BLaER1 treated with 17β-estradiol and CSF1 and Interleukin-3, amounts not matched to agents 10 nM and 100 nM (cell line): ENCODE data around the gene TASOR2.

Experiments
- H3K27ac ChIP-seq, 11 experiments: shearing (Covaris generic); formaldehyde crosslinking; 2 replicates each; pipeline ENCODE4 v1.8.1; 2022
- H3K27me3 ChIP-seq, 11 experiments: shearing (Covaris generic); formaldehyde crosslinking; 2 replicates each; pipeline ENCODE4 v1.8.1; 2022
- H3K36me3 ChIP-seq, 11 experiments: shearing (Covaris generic); formaldehyde crosslinking; 2 replicates each; pipeline ENCODE4 v1.8.1; 2022
- H3K4me1 ChIP-seq, 10 experiments: shearing (Covaris generic); formaldehyde crosslinking; 2 replicates each; pipeline ENCODE4 v1.8.1; 2022
- H3K4me2 ChIP-seq, 11 experiments: shearing (Covaris generic); formaldehyde crosslinking; 2 replicates each; pipeline ENCODE4 v1.8.1; 2022
- H3K4me3 ChIP-seq, 10 experiments: shearing (Covaris generic); formaldehyde crosslinking; 2 replicates each; pipeline ENCODE4 v1.8.1; 2022
- H3K9ac ChIP-seq, 11 experiments: shearing (Covaris generic); formaldehyde crosslinking; 2 replicates each; pipeline ENCODE4 v1.8.1; 2022
- H3K9me3 ChIP-seq, 11 experiments: shearing (Covaris generic); formaldehyde crosslinking; replicated peaks in 1 of 11; 2 replicates each; pipeline ENCODE4 v1.8.1; 2022
- H4K20me1 ChIP-seq, 11 experiments: shearing (Covaris generic); formaldehyde crosslinking; 2 replicates each; pipeline ENCODE4 v1.8.1; 2022
- Cebpa-rat ChIP-seq, 11 experiments: shearing (Covaris generic); IDR thresholded peaks; 2 replicates each; pipeline ENCODE4 v1.8.1; 2022

The TASOR2 gene

DNA sequence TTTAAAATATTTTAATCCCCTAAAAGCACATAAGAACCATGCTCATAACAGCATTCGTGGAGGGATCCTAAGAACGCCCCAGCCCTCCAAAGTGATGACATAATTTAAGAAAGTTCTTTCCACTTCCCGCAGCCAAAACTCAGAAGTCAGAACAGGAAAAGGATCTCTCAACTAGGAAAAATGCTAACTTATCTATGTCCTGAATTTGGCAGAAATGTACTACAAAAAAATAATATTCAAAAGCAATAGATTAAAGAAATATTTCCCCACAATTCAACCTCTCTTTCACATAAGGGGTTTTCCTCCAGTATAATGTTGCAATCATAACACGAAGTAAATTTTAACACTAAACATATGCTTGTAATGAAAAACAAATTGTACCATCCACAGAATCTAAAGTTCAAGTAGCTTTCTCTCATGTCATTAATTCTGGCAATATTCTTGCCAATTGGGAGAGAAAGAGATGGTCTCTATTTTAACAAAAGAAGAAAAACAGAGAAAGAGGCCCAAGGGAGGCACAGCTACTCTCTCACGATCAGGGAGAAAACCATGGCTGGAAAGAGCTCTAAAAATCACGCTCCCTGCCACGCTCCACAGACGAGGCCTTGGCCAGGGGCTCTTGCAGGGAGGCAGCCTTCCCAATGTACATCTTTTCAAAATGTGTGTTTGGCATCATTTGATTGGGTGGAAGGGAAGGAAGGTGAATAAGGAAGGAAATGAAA lies 41.1 kb upstream of the TASOR2 start:
- peaks cover 22 to 48% (median 33%) of the 10 kb centered on the region in 10 experiments for H3K4me1 ChIP-seq
- H3K4me2 ChIP-seq: peak overlapping the region in 3 of 11 experiments; percentile 61 to 92 (median 80); a peak in 4 of 22 replicates
- TF ChIP-seq Cebpa-rat (IDR thresholded peaks at IDR 0.05): no peak
- H3K4me3 ChIP-seq: no peak overlapping the region
- H3K27ac ChIP-seq: no peak overlapping the region
- H3K9me3 ChIP-seq: no peaks in the 10 kb centered on the region
- no peak overlapping the region for H3K9ac ChIP-seq
- H3K36me3 ChIP-seq: peaks cover 12 to 66% (median 37%) of the 10 kb centered on the region in 11 experiments; a peak in 21 of 22 replicates
- H4K20me1 ChIP-seq: no peaks in the 10 kb centered on the region
- H3K27me3 ChIP-seq: no peaks in the 10 kb centered on the region

DNA sequence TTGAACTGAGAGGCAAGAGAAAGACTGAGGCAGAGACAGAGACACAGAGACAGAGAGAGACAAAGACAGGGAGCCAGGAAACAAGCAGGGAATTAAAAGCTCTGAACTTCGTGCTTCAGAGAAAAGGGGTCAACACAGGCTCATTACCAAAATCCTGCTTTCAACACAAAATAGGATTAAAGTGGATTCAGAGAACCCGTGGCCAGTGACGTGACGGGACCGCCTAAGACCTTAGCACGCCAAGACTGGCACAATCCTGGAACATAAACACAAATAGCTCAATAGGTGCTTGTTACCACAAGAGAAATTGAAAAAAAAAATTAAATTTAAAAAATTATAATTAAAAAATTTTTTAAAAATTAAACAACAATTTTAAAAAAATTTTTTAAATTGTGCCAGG lies 39.7 kb upstream of the TASOR2 start:
- H3K27me3 ChIP-seq: no peaks in the 10 kb centered on the region
- H3K4me1 ChIP-seq: peaks cover 22 to 48% (median 33%) of the 10 kb centered on the region in 10 experiments
- no peaks in the 10 kb centered on the region for H3K9me3 ChIP-seq
- peak overlapping the region in 4 of 11 experiments; percentile 5 to 41 (median 32); a peak in 5 of 22 replicates for H3K9ac ChIP-seq
- peak overlapping the region in 5 of 11 experiments; percentile 5 to 44 (median 36); a peak in 5 of 22 replicates for H3K27ac ChIP-seq
- no peak for TF ChIP-seq Cebpa-rat (IDR thresholded peaks at IDR 0.05)
- no peak overlapping the region for H3K4me3 ChIP-seq
- H3K36me3 ChIP-seq: peaks cover under 1 to 56% (median 25%) of the 10 kb centered on the region in 11 experiments; a peak in 20 of 22 replicates
- H3K4me2 ChIP-seq: peak overlapping the region; percentile 61 to 92 (median 80); a peak in 18 of 22 replicates
- H4K20me1 ChIP-seq: no peaks in the 10 kb centered on the region

DNA sequence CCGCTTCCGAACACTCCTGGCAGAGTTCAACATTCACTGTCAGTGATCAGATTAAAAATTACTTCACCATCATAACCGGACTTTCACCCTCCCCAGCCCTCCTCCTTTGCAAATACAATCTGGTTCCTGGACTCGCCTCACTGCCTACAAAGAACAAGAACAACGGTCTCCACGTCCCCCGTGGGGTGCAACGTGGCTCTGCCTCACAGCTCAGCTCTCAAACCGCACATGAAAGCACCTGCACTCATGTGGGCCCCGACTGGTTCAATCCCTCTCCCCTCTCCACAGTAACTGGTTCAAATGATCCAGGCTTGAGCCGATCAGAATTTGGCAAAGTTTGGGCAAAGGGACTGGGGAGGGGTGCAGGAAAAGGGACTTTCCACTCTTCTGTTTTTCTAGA lies 39.3 kb upstream of the TASOR2 start:
- H3K9me3 ChIP-seq: no peaks in the 10 kb centered on the region
- peak overlapping the region in 2 of 10 experiments; percentile 27 to 29; a peak in 1 of 20 replicates for H3K4me3 ChIP-seq
- H3K9ac ChIP-seq: peak overlapping the region in 7 of 11 experiments; percentile 5 to 59 (median 41); a peak in 5 of 22 replicates
- H3K27ac ChIP-seq: peak overlapping the region in 9 of 11 experiments; percentile 25 to 68 (median 55); a peak in 15 of 22 replicates
- peaks cover 0 to 51% (median 20%) of the 10 kb centered on the region in 11 experiments; a peak in 19 of 22 replicates for H3K36me3 ChIP-seq
- no peaks in the 10 kb centered on the region for H3K27me3 ChIP-seq
- H3K4me1 ChIP-seq: peaks cover 22 to 47% (median 33%) of the 10 kb centered on the region in 10 experiments
- H4K20me1 ChIP-seq: no peaks in the 10 kb centered on the region
- H3K4me2 ChIP-seq: peak overlapping the region; percentile 61 to 92 (median 80)
- no peak for TF ChIP-seq Cebpa-rat (IDR thresholded peaks at IDR 0.05)

DNA sequence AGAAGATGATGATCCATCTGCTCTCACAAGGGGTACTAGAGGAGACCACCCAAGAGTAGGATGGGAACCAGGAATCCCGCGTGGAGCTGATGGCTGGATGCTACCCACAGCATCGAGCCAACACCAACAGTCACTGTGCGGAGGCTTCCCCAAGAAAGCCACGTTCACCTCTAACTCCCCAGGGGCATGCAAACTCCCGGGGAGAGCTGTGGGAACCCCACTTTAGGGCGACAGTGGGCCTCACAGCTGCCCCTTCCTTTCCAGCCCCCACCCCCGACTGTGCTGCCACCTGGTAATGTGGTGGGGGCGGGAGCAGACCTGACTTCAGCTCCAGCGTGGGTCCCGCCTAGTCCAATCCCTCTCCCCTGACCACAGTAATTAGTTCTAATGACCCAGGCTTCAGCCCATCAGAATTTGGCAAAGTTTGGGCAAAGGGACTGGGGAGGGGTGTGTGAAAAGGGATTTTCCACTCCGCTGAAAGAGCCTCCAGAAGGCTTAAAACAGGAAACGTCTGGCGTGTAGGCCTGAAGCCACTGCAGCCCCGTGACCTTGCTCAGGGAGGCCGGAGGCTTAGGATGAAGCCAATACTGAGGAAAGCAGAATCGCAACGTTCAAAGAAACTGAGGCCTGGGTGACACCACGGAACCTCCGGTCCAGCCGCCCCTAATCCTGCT lies 38.6 kb upstream of the TASOR2 start:
- H3K4me2 ChIP-seq: peak overlapping the region; percentile 61 to 92 (median 80)
- H3K4me1 ChIP-seq: peaks cover 22 to 40% (median 33%) of the 10 kb centered on the region in 10 experiments
- no peaks in the 10 kb centered on the region for H3K9me3 ChIP-seq
- no peaks in the 10 kb centered on the region for H3K27me3 ChIP-seq
- no peak for TF ChIP-seq Cebpa-rat (IDR thresholded peaks at IDR 0.05)
- H4K20me1 ChIP-seq: no peaks in the 10 kb centered on the region
- peak overlapping the region; percentile 25 to 68 (median 55); a peak in 20 of 22 replicates for H3K27ac ChIP-seq
- no peak overlapping the region for H3K4me3 ChIP-seq
- H3K36me3 ChIP-seq: peaks cover 0 to 44% (median 15%) of the 10 kb centered on the region in 11 experiments; a peak in 19 of 22 replicates
- peak overlapping the region in 9 of 11 experiments; percentile 10 to 59 (median 38); a peak in 14 of 22 replicates for H3K9ac ChIP-seq

DNA sequence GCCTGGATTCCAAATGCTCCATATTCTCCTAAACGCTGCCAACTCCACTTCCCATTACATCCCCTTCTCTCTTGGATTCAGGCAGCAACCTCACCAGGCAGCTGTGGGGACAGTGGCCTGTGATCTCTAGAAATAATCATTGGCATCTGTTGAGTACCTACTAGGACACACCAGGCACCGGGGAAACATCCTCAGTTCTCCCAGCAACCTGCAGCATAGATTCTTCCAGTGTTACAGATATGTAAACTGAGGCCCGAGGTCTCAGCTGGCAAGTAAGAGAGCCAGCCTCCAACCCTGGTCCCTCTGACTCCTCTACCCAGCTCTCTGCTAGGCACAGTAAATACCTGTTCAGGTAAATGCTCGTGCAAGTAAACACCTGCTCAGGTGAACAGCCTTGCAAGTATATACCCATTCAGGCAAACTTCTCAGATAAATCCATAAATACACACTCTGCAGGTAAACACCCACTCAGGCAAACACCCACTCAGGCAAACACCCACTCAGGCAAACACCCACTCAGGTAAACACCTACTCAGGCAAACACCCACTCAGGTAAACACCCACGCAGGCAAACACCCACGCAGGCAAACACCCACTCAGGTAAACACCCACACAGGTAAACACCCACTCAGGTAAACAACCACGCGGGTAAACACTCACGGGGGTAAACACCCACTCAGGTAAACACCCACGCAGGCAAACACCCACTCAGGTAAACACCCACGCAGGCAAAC lies 37.0 kb upstream of the TASOR2 start:
- Histone ChIP-seq H4K20me1 (peaks cover 0 to 4% (median 0%) of the 10 kb centered on the region in 11 experiments; a peak in 4 of 22 replicates), H3K27me3 (no peaks in the 10 kb centered on the region), H3K4me2 (no peak overlapping the region), H3K9me3 (no peaks in the 10 kb centered on the region), H3K4me3 (no peak overlapping the region), H3K4me1 (peaks cover 22 to 40% (median 33%) of the 10 kb centered on the region in 10 experiments), H3K9ac (no peak overlapping the region), H3K36me3 (peaks cover 0 to 33% (median 8%) of the 10 kb centered on the region in 11 experiments; a peak in 10 of 22 replicates), H3K27ac (no peak overlapping the region)
- no peak for TF ChIP-seq Cebpa-rat (IDR thresholded peaks at IDR 0.05)

DNA sequence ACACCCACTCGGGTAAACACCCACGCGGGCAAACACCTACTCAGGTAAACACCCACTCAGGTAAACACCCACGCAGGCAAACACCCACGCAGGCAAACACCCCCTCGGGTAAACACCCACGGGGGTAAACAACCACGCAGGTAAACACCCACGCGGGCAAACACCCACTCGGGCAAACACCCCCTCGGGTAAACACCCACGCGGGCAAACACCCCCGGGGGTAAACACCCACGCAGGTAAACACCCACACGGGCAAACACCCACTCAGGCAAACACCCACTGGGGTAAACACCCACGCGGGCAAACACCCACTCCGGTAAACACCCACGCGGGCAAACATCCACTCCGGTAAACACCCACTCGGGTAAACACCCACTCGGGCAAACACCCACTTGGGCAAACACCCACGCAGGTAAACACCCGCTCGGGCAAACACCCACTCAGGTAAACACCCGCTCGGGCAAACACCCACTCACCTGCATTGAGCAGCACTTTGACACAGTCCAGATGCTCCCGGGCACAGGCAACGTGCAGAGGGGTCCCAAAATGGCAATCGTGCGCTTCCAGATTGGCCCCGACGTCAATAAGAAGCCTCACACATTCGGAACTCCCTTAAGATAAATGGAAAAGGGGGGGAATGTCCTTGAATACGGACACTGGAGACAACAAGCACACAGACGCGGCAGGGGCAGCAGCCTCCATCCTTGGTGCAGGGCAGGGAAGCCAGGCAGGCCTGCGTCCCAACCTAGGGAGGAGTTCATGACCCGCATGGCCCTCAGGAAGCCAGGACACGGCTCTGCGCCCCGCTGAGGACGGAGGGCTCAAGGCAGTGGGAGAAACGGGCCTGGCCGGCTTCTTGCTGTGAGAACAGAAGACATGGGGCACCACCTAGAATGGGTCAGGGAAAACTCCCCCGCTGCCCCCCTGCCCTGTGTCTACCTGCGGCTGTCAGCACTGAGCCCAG lies 35.9 kb upstream of the TASOR2 start:
- H3K4me2 ChIP-seq: no peak overlapping the region
- peaks cover 22 to 36% (median 31%) of the 10 kb centered on the region in 10 experiments for H3K4me1 ChIP-seq
- H3K9me3 ChIP-seq: no peaks in the 10 kb centered on the region
- H3K9ac ChIP-seq: no peak overlapping the region
- no peak overlapping the region for H3K27ac ChIP-seq
- H4K20me1 ChIP-seq: peaks cover 0 to 10% (median 0%) of the 10 kb centered on the region in 11 experiments; a peak in 4 of 22 replicates
- H3K27me3 ChIP-seq: no peaks in the 10 kb centered on the region
- no peak overlapping the region for H3K4me3 ChIP-seq
- peaks cover 0 to 33% (median 8%) of the 10 kb centered on the region in 11 experiments; a peak in 10 of 22 replicates for H3K36me3 ChIP-seq
- no peak for TF ChIP-seq Cebpa-rat (IDR thresholded peaks at IDR 0.05)

- Histone ChIP-seq H3K36me3 (peaks cover 0 to 24% (median 8%) of the 10 kb centered on the region in 11 experiments; a peak in 9 of 22 replicates), H3K9me3 (no peaks in the 10 kb centered on the region), H4K20me1 (peaks cover 0 to 10% (median 0%) of the 10 kb centered on the region in 11 experiments; a peak in 4 of 22 replicates), H3K4me1 (peaks cover 20 to 30% (median 24%) of the 10 kb centered on the region in 10 experiments), H3K27ac (no peak overlapping the region), H3K9ac (no peak overlapping the region), H3K4me3 (no peak overlapping the region), H3K4me2 (no peak overlapping the region), H3K27me3 (no peaks in the 10 kb centered on the region)
- TF ChIP-seq Cebpa-rat (IDR thresholded peaks at IDR 0.05): no peak
Measured at GRCh38 chr10:5649746-5650145, 34.9 kb upstream of the TASOR2 start.
